ENCODE results near the gene DPEP3. TPM values are rescaled to one million over a fixed set of nuclear protein-coding genes. Genes with fewer than 3 reads are reported as not detected.
"Not testable (repeated sequence)": the region's sequence is repeated elsewhere in the genome, so short reads cannot be mapped to it uniquely, and the experiment has no call there.

The DPEP3 gene
- total and polyA plus RNA-seq, 7 donors, result 0.10 to 0.45 (median 0.17) TPM; not detected in 2

- Histone ChIP-seq H3K4me3 (peak overlapping the region; percentile 99), H3K27me3 (ENCODE audit: insufficient read depth in 3 of 3, low read length in 2 of 3) (no peaks in the 10 kb centered on the region), H3K9me3 (no peaks in the 10 kb centered on the region), H3K27ac (peak overlapping the region; percentile 94), H3K4me1 (peaks cover 24% of the 10 kb centered on the region), H3K36me3 (ENCODE audit: insufficient read depth in 1 of 2, low read depth in 1 of 2) (peaks cover 0 to 9% of the 10 kb centered on the region in 2 donors)
- ATAC-seq (no peak), DNase-seq (no peak)
- no peak for TF ChIP-seq CTCF (IDR thresholded peaks at IDR 0.05)
- WGBS, 3 donors, result 86 to 94% (median 89%) methylated on average over 10 of the region's 10 CpGs
- intact Hi-C loops (cut with DNase I), result loop anchor here in 1 of 2 donors (10.0 kb wide), 1 partner anchor 347 kb away; no protein-coding TSS in a partner anchor
Measured at GRCh38 chr16:68021490-68021889, 41.2 kb upstream of the DPEP3 start.

- no peak overlapping the region for H3K27ac ChIP-seq
- ATAC-seq, result no peak
- intact Hi-C loops (cut with DNase I), result no loop called here
Measured at GRCh38 chr16:68019167-68019680, 38.9 kb upstream of the DPEP3 start.

GRCh38 chr16:68015681-68016080 lies 35.4 kb upstream of the DPEP3 start, which contains the start of gene DPEP2NB:
TSS of gene DPEP2NB (minus strand) at chr16:68015911. CDS start at chr16:68015770, 141 bp downstream.
- Histone ChIP-seq H3K4me1 (no peaks in the 10 kb centered on the region), H3K27me3 (ENCODE audit: insufficient read depth in 3 of 3, low read length in 2 of 3) (no peaks in the 10 kb centered on the region), H3K4me3 (no peak within 1 kb of the TSS), H3K9me3 (no peaks in the 10 kb centered on the region), H3K27ac (no peak within 1 kb of the TSS), H3K36me3 (ENCODE audit: insufficient read depth in 1 of 2, low read depth in 1 of 2) (no peaks in the 10 kb centered on the region)
- ATAC-seq (no peak), DNase-seq (no peak)
- TF ChIP-seq CTCF (IDR thresholded peaks at IDR 0.05), result no peak
- intact Hi-C loops (cut with DNase I), result loop anchor here in 1 of 2 donors (2.0 kb wide), 1 partner anchor 39 kb away; no protein-coding TSS in a partner anchor
- 80 to 85% (median 81%) methylated on average over 5 of the region's 5 CpGs for WGBS, 3 donors

More at GRCh38 chr16:68019167-68019680, 38.9 kb upstream of the DPEP3 start:
- no peaks in the 10 kb centered on the region for H3K36me3 ChIP-seq (ENCODE audit: insufficient read depth in 1 of 2, low read depth in 1 of 2)
- 71 to 74% (median 71%) methylated on average over 8 of the region's 8 CpGs for WGBS, 3 donors
- no peak for DNase-seq
- no peaks in the 10 kb centered on the region for H3K27me3 ChIP-seq (ENCODE audit: insufficient read depth in 3 of 3, low read length in 2 of 3)
- no peak overlapping the region for H3K4me3 ChIP-seq
- TF ChIP-seq CTCF (IDR thresholded peaks at IDR 0.05), result no peak
- H3K9me3 ChIP-seq, result no peaks in the 10 kb centered on the region
- peaks cover 22% of the 10 kb centered on the region for H3K4me1 ChIP-seq

- WGBS, 3 donors, result 59 to 78% (median 77%) methylated on average over 1 of the region's 1 CpG
- intact Hi-C loops (cut with DNase I), result no loop called here
- ATAC-seq, result no peak
Measured at GRCh38 chr16:68013440-68013839, 33.1 kb upstream of the DPEP3 start.

GRCh38 chr16:68009872-68010271 lies 29.6 kb upstream of the DPEP3 start:
- H3K36me3 ChIP-seq (ENCODE audit: insufficient read depth in 1 of 2, low read depth in 1 of 2); H3K9me3 ChIP-seq; H3K27me3 ChIP-seq (ENCODE audit: insufficient read depth in 3 of 3, low read length in 2 of 3); H3K27ac ChIP-seq; H3K4me1 ChIP-seq; DNase-seq; H3K4me3 ChIP-seq; ATAC-seq: not testable (repeated sequence)
- intact Hi-C loops (cut with DNase I), result loop anchor here in 1 of 2 donors (1.0 kb wide), 1 partner anchor 25 kb away; no protein-coding TSS in a partner anchor
- 79 to 85% (median 81%) methylated on average over 4 of the region's 4 CpGs for WGBS, 3 donors

More at GRCh38 chr16:68013440-68013839, 33.1 kb upstream of the DPEP3 start:
- Histone ChIP-seq H3K36me3 (ENCODE audit: insufficient read depth in 1 of 2, low read depth in 1 of 2) (no peaks in the 10 kb centered on the region), H3K4me1 (no peaks in the 10 kb centered on the region), H3K27ac (peak overlapping the region; percentile 2), H3K9me3 (no peaks in the 10 kb centered on the region), H3K4me3 (no peak overlapping the region), H3K27me3 (ENCODE audit: insufficient read depth in 3 of 3, low read length in 2 of 3) (no peaks in the 10 kb centered on the region)
- no peak for DNase-seq
- TF ChIP-seq CTCF (IDR thresholded peaks at IDR 0.05), result no peak
